Cardiac fibroblast (primary cell): ENCODE data around the gene NKAIN2.
"Not testable (repeated sequence)": the region's sequence is repeated elsewhere in the genome, so short reads cannot be mapped to it uniquely, and the experiment has no call there.

Source experiments
- DNase-seq, 2 donors: peaks; one replicate each; pipeline versions ENCODE4 v3.0.0 to v3.0.0-alpha.2; 2010; ENCODE audit warnings: low read depth in 2 of 2
- H3K4me3 ChIP-seq, 2 donors: replicated peaks in 1 of 2; 1 replicate in 1 of 2; 2 replicates in 1 of 2; pipeline ENCODE4 v1.5.1; 2011; ENCODE audit warnings: low read depth in 2 of 2, low read length in 2 of 2, mild to moderate bottlenecking in 2 of 2, moderate library complexity in 1 of 2
- TF ChIP-seq, protein P1 (sequence below): IDR thresholded peaks from one replicate; pipeline ENCODE4 v1.5.1; 2011; ENCODE audit warnings: low read depth, mild to moderate bottlenecking, low read length, inconsistent platforms

NKAIN2 gene

DNA sequence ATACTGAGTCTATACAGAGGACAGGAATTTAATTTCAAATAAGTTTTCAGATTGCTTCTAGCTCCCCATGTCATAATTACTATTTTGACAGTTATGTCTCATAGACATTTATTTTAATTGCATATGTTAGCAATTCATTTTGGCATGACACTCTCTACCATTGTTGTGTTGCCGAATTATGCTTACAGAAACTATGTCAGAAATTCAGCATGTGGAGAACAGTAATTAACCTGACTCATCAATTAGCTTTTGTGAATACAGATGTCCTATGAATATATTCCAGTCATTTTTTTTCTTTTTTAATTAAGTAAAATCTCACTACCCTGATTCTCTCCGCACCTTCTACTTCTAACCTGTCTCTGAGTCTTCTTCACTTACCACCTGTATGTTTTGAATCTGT lies 105.1 kb downstream of the NKAIN2 start:
- no peak overlapping the region for H3K4me3 ChIP-seq

DNA sequence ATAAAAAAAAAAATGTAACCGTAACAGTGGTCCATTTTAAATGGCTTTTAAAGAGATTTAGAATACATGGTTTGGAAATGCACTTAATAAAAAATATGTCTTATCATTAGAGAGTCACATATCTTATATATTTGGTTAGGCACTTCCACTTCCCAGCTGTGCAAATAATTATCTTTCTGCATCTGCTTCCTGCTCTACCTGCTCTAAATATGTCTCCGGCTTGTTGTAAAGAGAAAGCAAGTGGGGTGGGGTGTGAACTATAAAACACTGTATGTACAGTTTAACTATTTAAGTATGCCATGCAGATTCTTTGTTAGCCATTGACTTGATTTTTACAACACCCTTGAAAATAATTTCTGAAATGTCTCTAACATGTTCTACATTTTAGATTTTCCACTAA lies 106.3 kb downstream of the NKAIN2 start:
- H3K4me3 ChIP-seq, result no peak overlapping the region
- TF ChIP-seq, protein P1, sequence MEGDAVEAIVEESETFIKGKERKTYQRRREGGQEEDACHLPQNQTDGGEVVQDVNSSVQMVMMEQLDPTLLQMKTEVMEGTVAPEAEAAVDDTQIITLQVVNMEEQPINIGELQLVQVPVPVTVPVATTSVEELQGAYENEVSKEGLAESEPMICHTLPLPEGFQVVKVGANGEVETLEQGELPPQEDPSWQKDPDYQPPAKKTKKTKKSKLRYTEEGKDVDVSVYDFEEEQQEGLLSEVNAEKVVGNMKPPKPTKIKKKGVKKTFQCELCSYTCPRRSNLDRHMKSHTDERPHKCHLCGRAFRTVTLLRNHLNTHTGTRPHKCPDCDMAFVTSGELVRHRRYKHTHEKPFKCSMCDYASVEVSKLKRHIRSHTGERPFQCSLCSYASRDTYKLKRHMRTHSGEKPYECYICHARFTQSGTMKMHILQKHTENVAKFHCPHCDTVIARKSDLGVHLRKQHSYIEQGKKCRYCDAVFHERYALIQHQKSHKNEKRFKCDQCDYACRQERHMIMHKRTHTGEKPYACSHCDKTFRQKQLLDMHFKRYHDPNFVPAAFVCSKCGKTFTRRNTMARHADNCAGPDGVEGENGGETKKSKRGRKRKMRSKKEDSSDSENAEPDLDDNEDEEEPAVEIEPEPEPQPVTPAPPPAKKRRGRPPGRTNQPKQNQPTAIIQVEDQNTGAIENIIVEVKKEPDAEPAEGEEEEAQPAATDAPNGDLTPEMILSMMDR, result no peak
- DNase-seq, result no peak

More for the DNA sequence above, 105.1 kb downstream of the NKAIN2 start:
- no peak for DNase-seq
- TF ChIP-seq, protein P1, result no peak

DNA sequence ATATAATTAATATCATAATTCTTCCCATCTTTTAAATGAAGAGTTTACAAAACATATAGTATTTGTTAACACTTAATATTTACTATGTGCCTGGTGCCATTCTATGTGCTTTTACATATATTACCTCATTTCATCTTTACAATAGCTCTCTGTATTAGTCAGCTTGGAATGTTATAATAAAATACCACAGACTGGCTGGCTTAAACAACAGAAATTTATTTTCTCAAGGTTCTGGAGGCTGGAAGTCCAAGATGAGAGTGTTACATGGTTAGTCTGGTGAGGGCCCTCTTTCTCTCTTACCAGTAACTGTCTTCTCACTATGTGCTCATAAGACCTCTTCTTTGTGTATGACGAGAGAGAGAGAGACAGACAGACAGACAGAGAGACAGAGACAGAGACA lies 110.2 kb downstream of the NKAIN2 start:
- TF ChIP-seq, protein P1, result no peak
- H3K4me3 ChIP-seq, result no peak overlapping the region
- peak in 1 of 2 donors; percentile 0 for DNase-seq

DNA sequence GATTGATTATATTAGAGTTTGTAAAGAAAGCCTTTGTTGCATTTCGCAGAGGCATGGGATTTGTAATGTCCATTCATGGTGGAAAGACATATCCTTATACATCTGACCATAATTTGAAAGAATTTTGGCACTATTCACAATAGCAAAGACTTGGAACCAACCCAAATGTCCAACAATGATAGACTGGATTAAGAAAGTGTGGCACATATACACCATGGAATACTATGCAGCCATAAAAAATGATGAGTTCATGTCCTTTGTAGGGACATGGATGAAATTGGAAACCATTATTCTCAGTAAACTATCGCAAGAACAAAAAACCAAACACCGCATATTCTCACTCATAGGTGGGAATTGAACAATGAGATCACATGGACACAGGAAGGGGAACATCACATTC lies 119.7 kb downstream of the NKAIN2 start:
- not testable (repeated sequence) for DNase-seq, H3K4me3 ChIP-seq

DNA sequence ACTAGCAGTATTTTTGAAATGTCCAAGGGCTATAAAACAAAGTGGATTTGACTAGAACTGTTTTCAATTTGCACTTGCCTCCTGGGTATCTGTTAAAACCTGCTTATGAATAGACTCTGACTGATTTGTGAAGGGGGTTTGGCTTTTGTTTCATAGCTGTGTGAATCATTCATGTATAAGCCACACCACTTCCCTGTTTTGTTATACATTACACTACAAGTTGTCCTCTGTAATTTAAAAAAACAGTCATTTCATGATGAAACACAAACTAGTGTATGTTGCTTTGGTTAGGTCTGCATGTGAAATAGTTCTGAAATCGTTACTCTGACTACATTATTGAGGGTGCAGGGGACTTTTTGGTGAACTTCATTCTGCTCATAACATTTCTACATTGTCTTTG lies 121.7 kb downstream of the NKAIN2 start:
- DNase-seq, result no peak
- TF ChIP-seq, protein P1, result no peak
- no peak overlapping the region for H3K4me3 ChIP-seq

DNA sequence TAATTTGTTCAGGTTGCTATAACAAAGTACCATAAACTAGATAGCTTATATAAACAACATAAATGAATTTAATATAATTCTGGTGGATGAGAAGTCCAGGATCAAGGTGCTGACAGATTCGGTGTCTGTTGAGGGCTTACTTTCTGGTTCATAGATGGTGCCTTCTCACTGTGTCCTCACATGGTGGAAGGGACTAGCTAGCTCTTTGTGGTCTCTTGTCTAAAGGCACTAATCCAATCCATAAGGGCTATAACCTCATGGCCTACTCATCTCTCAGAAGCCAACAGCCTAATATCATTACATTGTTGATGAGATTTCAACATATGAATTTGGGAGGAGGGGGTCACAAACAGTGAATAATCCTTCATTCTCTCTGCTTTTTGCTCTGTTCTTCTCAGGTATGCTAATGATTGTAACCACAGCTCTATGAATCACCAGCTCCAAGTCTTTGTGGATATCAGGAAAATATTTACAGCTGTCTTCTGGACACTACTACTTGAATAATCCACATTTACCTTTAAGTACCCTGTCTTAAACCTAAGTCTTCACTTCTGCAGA lies 122.3 kb downstream of the NKAIN2 start:
- TF ChIP-seq, protein P1, result no peak
- DNase-seq, result peak in 1 of 2 donors; percentile 0

DNA sequence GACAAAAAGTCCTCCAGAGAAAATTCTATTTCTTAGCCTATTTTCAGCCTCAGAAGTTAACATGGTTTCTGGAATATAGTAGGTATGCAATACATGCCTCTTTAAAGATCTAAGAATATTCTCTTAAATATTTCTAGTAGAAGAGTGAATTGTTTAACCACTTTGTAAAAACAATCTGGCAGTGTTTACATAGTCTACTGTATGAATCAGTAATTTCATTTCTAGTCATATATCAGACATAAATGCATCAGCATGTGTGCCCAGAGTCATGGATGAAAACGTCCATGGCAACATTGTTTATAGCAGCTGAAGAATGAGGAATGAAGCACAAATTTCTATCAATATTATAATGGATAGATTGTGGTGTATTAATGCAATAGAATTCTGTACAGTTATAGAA lies 124.9 kb downstream of the NKAIN2 start:
- no peak overlapping the region for H3K4me3 ChIP-seq
- TF ChIP-seq, protein P1, result no peak
- no peak for DNase-seq

More for the DNA sequence above, 122.3 kb downstream of the NKAIN2 start:
- H3K4me3 ChIP-seq, result no peak overlapping the region
